OCI-LY3 (cell line): ENCODE measurements around the gene PLEKHA3.

Experiments used
- EZH2phosphoT487 ChIP-seq: fragments of 200-600 bp; shearing (Covaris generic); IDR thresholded peaks from 2 replicates; pipeline ENCODE4 v1.6.1; 2018; ENCODE audit warnings: antibody characterized with exemption, mixed run types, low read depth
- TF ChIP-seq, protein P1 (sequence below): fragments of 200-600, 300-600 bp; sonication (generic); IDR thresholded peaks from 2 replicates; pipeline ENCODE4 v1.5.1; 2014; ENCODE audit warnings: antibody characterized with exemption, low read length, low read depth

DNA sequence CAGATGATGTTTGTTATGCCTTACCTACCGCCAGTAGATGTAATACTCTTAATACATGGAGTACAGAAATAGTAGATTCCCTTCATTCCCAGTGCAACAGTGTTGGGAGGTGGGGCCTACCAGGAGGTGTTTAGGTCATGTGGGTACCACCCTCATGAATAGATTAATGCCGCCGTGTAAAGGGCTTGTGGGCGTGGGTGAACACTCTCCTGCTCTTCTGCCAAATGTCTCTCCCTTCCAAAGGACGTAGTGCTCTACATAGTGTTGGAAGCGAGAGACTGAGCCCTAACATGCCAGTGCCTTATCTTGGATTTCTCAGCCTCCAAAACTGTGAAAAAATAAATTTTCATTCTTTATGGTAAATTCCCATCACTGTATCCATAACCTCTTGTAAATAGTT, 30.1 kb downstream of the PLEKHA3 start:
- TF ChIP-seq, protein P1, sequence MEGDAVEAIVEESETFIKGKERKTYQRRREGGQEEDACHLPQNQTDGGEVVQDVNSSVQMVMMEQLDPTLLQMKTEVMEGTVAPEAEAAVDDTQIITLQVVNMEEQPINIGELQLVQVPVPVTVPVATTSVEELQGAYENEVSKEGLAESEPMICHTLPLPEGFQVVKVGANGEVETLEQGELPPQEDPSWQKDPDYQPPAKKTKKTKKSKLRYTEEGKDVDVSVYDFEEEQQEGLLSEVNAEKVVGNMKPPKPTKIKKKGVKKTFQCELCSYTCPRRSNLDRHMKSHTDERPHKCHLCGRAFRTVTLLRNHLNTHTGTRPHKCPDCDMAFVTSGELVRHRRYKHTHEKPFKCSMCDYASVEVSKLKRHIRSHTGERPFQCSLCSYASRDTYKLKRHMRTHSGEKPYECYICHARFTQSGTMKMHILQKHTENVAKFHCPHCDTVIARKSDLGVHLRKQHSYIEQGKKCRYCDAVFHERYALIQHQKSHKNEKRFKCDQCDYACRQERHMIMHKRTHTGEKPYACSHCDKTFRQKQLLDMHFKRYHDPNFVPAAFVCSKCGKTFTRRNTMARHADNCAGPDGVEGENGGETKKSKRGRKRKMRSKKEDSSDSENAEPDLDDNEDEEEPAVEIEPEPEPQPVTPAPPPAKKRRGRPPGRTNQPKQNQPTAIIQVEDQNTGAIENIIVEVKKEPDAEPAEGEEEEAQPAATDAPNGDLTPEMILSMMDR: no peak
- TF ChIP-seq EZH2phosphoT487: no peak
